Occipital lobe (tissue), 2 donors: ENCODE results near the gene IQCK. TPM values are rescaled to one million over a fixed set of nuclear protein-coding genes. Genes with fewer than 3 reads are reported as not detected.

Experiments
- DNase-seq: peaks from one replicate; lab custom pipeline; 2025; lab: John Stamatoyannopoulos, UW
- total RNA-seq: library from RNA; depleted of rRNA; stranded (reverse); fragments of >200 nt; gene quantifications from one replicate; pipeline ENCODE4 v1.2.3, GENCODE V29; 2014

The IQCK gene
- total RNA-seq, 1 donor from 2014 or later, result 10.8 TPM

DNA sequence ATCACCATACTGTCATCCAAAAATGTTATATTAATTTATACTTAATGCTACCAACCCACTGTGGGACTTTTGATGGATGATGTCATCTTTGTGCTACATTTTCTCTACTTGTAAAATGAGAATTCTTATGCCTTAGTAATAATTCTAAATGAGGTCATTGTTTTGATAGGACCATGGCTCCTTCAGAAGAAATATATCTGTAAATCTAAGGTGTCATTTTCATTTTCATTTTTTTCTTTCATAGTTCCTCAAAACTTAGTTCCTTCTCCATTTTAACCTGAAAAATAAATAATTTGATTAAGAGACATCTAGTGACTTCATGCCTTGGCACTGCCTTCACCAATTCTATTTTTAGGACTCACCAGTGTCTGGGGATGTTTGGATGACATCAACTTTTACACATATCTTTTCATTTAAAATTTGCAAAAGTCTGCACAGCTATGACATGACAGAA is 117.9 kb downstream of the IQCK start:
- DNase-seq, result no peak

DNA sequence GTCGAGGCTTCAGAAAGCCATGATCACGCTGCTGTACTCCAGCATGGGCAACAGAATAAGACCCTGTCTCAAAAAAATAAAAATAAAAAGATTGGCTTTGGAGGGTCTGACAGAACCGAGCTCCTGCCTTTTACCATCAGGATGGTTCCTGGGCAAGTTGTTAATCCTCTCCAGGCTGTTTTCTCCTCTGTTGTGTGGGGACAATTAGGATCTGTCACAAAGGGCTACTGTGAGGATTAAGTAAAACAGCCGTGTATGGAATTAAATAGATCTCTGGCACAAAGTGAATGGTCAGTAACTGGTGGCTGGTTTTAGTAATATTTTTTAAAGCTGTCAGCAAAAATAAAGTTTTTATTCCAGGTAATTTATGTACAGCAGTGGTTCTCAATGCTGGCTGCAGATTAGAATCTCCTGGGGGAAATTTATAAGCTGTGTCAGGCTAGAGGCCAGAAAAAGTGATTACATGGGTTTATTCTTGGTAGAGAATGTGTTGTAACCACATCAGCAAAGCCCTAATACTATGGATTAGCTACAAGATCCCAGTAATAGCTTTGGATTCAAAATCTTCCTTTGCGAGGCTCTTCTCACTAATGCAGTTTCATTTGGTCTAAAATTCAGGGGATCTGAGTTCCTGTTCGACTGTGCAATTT is 119.4 kb downstream of the IQCK start:
- DNase-seq, result no peak

DNA sequence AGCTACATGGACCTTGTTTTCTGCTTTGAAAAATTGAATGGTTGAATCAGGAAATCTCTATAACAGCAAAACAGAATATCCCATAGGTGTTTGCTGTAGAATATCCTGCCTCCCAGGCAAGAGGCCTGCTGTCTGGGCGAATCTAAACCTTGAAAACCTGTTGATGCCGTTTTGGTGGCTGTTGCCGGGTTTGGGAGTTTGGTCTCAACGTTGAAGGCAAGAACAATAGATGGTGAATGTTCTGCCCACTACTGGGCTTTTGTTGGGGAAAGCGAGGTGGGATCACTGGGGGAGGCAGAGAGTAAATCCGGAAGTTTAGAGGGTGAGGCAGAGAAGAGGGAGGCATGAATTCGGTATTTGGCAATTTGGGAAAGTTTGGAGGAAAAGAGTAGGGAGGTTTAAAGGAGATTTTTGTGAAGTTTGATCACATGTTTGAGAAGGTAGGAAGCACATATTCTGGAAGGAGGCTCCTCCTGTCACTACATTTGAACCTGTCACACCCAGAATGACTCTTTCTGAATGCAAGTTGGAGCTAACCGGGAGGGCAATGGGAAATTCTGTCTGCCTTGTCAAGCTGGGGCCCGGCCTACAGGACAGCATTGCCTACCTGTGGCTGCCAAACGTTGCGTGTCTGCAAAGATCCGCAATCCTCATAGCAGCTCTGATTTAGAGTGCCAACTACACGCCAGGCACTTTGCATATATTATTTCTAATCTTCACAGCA is 120.1 kb downstream of the IQCK start:
- DNase-seq, result no peak

- no peak for DNase-seq
Observed at GRCh38 chr16:19840524-19841110, 122.5 kb downstream of the IQCK start.

- DNase-seq, result no peak
Observed at GRCh38 chr16:19841184-19841583, 123.1 kb downstream of the IQCK start.

GRCh38 chr16:19842426-19843157 is 124.5 kb downstream of the IQCK start:
- no peak for DNase-seq

DNA sequence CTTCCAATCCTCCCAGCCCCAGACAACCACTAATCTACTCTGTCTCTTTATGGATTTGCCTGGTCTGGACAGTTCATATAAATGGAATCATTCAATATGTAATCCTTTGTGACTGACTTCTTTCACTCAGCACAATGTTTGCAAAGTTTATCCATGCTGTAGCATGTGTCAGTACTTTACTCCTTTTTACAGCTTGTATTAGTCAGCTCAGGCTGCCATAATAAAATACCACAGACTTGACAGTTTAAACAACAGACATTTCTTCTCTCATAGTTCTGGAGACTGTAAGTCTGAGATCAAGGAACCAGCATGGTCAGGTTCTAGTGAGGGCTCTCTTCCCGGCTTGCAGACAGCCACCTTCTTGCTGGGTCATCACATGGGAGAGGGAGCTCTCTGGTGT is 125.3 kb downstream of the IQCK start:
- no peak for DNase-seq

DNA sequence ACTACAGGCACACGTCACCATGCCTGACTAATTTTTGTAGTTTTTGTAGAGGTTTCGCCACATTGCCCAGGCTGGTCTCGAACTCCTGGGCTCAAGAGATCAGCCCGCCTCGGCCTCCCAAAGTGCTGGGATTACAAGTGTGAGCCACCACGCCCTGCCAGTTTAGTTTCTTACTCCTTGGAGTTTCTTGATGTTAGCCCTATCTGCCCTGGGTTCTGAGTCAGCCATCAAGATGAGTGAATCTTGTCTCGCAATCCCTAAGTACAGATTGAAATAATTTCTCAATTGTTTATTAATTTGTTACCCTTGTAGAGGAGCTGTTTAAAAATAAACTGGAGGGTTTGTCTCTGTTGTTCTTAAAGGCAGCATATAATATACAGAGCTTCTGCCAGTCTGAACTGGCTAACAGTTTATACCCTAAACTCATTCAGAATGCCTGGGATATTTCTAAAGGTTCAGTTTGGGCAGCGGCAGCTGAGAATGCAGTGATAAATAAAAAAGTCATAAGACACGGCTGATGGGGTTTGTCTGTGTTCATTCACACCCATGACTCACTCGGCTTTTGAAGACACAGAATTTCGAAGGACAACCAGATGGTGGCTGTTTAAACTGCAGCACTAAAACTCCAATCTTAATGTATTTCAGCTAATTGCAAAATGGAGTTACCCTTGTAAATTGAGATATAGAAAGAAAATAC is 127.0 kb downstream of the IQCK start:
- DNase-seq, result peak; percentile 41

GRCh38 chr16:19846436-19846835 is 128.4 kb downstream of the IQCK start:
- DNase-seq, result no peak

GRCh38 chr16:19848756-19849155 is 130.7 kb downstream of the IQCK start:
- DNase-seq, result no peak

DNA sequence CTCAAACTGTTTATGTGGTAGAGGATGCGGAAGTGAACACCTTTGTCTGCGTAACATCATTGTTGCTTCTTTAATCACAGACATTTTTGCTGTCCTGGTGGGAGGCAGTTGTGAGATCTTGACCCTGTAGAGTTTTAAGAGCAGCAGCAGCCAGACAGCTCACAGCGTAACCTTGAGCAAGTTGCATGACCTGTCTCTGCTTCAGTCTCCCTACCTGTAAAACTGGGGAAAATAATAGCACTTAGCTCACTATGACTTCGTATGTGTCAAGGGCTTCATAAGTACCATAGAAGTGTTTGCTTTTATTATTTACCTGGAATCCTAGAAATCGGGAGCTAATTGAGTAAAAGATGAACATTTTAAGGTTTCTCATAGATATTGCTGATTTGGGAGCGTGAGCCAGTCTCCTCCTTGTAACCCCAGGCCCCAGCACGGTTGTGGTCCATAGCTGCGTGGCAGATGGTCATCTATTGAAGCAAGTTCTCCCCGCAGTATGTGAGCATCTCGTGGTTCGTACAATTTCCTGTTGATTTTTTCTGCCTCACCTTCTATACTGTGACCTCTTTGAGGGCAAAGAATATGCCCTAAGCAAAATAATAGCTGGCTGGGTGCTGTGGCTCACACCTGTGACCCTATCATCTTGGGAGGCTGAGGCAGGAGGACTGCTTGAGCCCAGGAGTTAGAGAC is 132.2 kb downstream of the IQCK start:
- no peak for DNase-seq

DNA sequence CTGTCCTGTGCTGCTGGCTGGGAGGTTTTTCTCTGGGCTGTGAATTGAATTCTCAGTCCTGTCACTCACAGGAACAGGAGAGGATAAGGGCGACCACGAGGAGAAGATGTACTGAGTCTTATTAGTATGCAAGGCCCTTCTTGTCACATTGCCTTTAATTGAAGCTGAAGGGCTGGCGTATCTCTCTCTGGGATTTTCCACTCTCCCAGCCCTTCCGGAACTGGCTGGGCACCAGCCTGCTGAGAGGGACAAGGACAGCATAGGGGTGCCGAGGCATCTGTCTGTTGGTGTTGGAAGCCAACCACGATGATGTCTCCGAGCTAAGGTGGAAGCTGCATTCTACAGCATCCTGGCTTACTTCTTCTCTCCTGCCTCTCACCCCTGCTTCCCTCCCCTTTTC is 133.4 kb downstream of the IQCK start:
- DNase-seq, result peak; percentile 77

DNA sequence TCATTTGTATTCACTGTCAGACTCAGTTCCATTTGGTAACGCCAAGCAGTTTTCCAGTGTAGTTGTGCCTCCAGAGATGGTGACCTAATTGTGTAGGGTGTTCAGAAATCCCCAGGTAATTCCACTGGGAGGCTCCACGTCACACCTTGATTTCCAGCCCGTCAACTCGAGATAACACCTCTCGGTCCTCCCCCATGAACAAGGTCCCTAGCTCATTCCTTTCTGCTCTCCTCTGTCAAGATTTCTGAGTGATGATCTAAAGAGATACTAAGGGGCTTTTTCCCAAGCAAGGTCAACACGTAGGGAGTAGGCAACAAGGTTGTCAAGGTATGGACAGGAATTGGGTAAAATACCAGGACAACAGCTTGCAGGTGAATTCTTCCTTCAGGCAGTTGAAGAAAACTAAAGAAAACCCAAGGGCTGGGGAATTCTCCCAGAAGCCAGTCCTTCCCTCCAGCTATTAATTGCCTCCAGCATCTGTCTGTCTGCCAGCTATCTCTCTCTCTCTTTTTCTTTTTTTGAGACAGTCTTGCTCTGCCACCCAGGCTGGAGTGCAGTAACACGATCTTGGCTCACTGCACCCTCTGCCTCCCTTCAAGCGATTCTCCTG is 135.2 kb downstream of the IQCK start:
- DNase-seq, result no peak

GRCh38 chr16:19853742-19854542 is 135.9 kb downstream of the IQCK start:
- no peak for DNase-seq

DNA sequence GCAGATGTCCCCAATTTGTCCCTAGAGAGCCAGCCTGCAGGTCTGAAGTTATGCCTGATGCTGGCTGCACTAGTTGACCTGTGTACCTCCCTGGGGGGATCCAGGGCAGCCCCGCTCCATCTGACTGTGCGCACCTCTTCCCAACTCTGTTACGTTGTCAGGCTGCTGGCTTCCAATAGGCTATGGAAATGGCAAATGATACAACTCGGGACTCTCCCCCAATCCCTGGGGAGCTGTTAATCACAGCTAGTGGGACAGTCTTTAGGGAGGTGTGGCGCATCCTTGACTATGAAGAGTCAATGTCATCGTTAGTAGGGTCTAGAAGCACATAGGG is 136.4 kb downstream of the IQCK start:
- DNase-seq, result no peak

DNA sequence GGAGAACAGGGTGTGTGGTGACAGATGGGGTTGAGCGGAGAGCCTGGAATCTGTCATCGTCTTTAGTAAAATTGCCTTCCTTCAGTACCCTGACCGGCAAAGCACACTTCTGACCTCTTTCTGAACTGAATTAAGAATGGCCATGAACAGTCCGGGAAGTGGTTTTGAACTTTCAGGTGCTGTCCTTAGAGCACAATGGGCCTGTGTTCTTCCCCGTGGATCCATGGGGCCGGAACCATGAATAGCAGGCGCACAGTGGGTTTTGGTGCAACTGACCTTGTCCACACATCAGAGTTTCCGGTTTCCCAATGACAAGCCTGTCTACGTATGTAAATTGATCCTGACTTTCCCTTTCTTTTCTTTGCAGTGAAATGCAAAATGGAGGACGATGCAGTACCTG is 138.0 kb downstream of the IQCK start:
- no peak for DNase-seq

- no peak for DNase-seq
Observed at GRCh38 chr16:19857593-19858339, 139.7 kb downstream of the IQCK start.

DNA sequence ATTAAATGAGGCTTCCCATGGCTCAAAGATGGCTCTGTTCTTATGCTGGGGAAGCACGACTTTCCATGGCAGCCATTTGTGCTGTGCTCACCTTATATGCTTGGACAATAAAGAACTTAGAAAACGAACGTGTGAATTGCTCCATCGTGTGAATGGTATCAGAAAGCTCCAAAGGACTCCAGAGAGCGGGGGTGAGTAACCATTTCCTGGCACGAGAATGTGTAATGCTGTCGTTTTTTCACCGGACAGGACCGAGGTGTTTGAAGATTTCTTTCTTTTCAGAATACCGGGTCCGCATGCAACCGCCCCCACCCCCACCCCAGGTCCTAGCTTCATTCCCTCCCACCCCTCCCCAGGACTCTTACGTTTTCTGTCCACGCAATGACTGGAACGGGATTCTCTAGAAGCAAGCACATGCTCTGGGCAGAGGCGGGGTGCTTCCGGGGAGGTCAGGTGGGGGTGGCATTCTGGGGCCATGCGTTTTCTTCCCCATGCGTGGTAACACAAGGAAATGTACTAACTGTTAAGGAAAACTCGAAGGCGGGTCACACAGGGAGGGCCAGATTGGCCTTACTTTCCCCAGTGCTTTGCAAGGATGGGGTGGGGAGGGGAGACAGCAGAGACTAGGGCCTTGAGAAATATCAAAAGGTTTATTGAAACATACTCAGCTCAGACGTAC is 140.4 kb downstream of the IQCK start:
- DNase-seq, result no peak
